ENCODE results near the gene GBA2.

Gene GBA2

GRCh38 chr9:35759795-35760194 lies 10.8 kb upstream of the GBA2 start:
- TF ChIP-seq BACH2 (CRISPR knock-in tag; IDR thresholded peaks at IDR 0.05; ENCODE audit: borderline replicate concordance) (no peak), ZNF565 (CRISPR knock-in tag; conservative IDR thresholded peaks at IDR 0.05; ENCODE audit: low read depth) (no peak), TOX (CRISPR knock-in tag; IDR thresholded peaks at IDR 0.05; ENCODE audit: borderline replicate concordance) (no peak), PATZ1 (CRISPR knock-in tag; IDR thresholded peaks at IDR 0.05; ENCODE audit: borderline replicate concordance) (no peak), ZFP30 (CRISPR knock-in tag; IDR thresholded peaks at IDR 0.05) (no peak), PPARA (CRISPR knock-in tag; IDR thresholded peaks at IDR 0.05; ENCODE audit: borderline replicate concordance) (no peak), SNAI2 (CRISPR knock-in tag; IDR thresholded peaks at IDR 0.05) (no peak), ARNTL (CRISPR knock-in tag; IDR thresholded peaks at IDR 0.05; ENCODE audit: borderline replicate concordance, low read depth) (no peak), CSRNP3 (CRISPR knock-in tag; IDR thresholded peaks at IDR 0.05) (no peak), ZC3H10 (CRISPR knock-in tag; IDR thresholded peaks at IDR 0.05) (no peak), ZNF8 (CRISPR knock-in tag; IDR thresholded peaks at IDR 0.05) (no peak), CREB5 (CRISPR knock-in tag; IDR thresholded peaks at IDR 0.05; ENCODE audit: low read depth) (no peak)
- no peak for ATAC-seq

- ATAC-seq: no peak
Measured at GRCh38 chr9:35758475-35759050, 9.5 kb upstream of the GBA2 start.

GRCh38 chr9:35757892-35758275 lies 8.9 kb upstream of the GBA2 start:
- no peak for ATAC-seq
- no peak for TF ChIP-seq RARB (CRISPR knock-in tag; IDR thresholded peaks at IDR 0.05)
- peak; percentile 59; the same call in 1 of the 2 replicates for TF ChIP-seq ZFP30 (CRISPR knock-in tag; IDR thresholded peaks at IDR 0.05)

More at GRCh38 chr9:35758475-35759050, 9.5 kb upstream of the GBA2 start:
- TF ChIP-seq RARB (CRISPR knock-in tag; IDR thresholded peaks at IDR 0.05) (no peak), ZNF565 (CRISPR knock-in tag; conservative IDR thresholded peaks at IDR 0.05; ENCODE audit: low read depth) (no peak), TCF4 (CRISPR knock-in tag; IDR thresholded peaks at IDR 0.05; ENCODE audit: borderline replicate concordance) (no peak), CSDC2 (CRISPR knock-in tag; IDR thresholded peaks at IDR 0.05) (no peak), ISL1 (CRISPR knock-in tag; IDR thresholded peaks at IDR 0.05) (no peak), ZNF70 (CRISPR knock-in tag; IDR thresholded peaks at IDR 0.05) (no peak), POU6F1 (CRISPR knock-in tag; IDR thresholded peaks at IDR 0.05; ENCODE audit: borderline replicate concordance, low read depth) (no peak)

- ATAC-seq: peak; percentile 79
- TF ChIP-seq BACH2 (CRISPR knock-in tag; IDR thresholded peaks at IDR 0.05; ENCODE audit: borderline replicate concordance): no peak
- no peak for TF ChIP-seq ZNF70 (CRISPR knock-in tag; IDR thresholded peaks at IDR 0.05)
- TF ChIP-seq CSDC2 (CRISPR knock-in tag; IDR thresholded peaks at IDR 0.05): no peak
- no peak for TF ChIP-seq CSRNP3 (CRISPR knock-in tag; IDR thresholded peaks at IDR 0.05)
- TF ChIP-seq CREB5 (CRISPR knock-in tag; IDR thresholded peaks at IDR 0.05; ENCODE audit: low read depth): no peak
- no peak for TF ChIP-seq POU6F1 (CRISPR knock-in tag; IDR thresholded peaks at IDR 0.05; ENCODE audit: borderline replicate concordance, low read depth)
- no peak for TF ChIP-seq RARB (CRISPR knock-in tag; IDR thresholded peaks at IDR 0.05)
- TF ChIP-seq PATZ1 (CRISPR knock-in tag; IDR thresholded peaks at IDR 0.05; ENCODE audit: borderline replicate concordance): no peak
- TF ChIP-seq TCF4 (CRISPR knock-in tag; IDR thresholded peaks at IDR 0.05; ENCODE audit: borderline replicate concordance): no peak
- no peak for TF ChIP-seq ZNF565 (CRISPR knock-in tag; conservative IDR thresholded peaks at IDR 0.05; ENCODE audit: low read depth)
- TF ChIP-seq ZC3H10 (CRISPR knock-in tag; IDR thresholded peaks at IDR 0.05): no peak
- TF ChIP-seq ZNF8 (CRISPR knock-in tag; IDR thresholded peaks at IDR 0.05): no peak
- no peak for TF ChIP-seq TOX (CRISPR knock-in tag; IDR thresholded peaks at IDR 0.05; ENCODE audit: borderline replicate concordance)
Measured at GRCh38 chr9:35757226-35757891, 8.3 kb upstream of the GBA2 start.
